GM10266 (cell line): Measurements from ENCODE around the gene PDZD8.
A peak's percentile ranks its signal among the peaks of the same experiment; 100 is the strongest.

ENCODE experiments used
- DNase-seq: peaks from one replicate; pipeline ENCODE4 v3.0.0; 2012; ENCODE audit errors: extremely low spot score
- TF ChIP-seq, protein P1 (sequence below): IDR thresholded peaks from 2 replicates; pipeline ENCODE4 v1.5.1; 2012; ENCODE audit warnings: mild to moderate bottlenecking, low read depth; ENCODE audit not compliant: control insufficient read depth, insufficient read depth; ENCODE audit errors: missing control alignments

Gene PDZD8

DNA sequence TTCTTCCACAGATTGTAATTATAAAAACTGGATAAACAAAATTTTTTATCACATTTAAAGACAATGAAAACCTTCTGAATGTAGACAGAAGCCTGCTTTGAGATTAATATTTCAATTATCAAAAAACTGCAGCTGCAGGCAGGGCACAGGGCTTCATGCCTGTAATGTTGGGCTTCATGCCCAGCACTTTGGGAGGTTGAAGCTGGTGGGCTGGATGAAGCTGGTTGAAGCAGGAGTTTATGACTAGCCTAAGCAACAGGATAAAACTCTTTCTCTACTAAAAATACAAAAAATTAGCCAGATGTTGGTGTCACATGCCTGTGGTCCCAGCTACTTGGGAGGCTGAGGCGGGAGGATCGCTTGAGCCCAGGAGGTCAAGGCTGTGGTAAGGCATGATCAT is 41.2 kb downstream of the PDZD8 start:
- no peak for DNase-seq
- TF ChIP-seq, protein P1, sequence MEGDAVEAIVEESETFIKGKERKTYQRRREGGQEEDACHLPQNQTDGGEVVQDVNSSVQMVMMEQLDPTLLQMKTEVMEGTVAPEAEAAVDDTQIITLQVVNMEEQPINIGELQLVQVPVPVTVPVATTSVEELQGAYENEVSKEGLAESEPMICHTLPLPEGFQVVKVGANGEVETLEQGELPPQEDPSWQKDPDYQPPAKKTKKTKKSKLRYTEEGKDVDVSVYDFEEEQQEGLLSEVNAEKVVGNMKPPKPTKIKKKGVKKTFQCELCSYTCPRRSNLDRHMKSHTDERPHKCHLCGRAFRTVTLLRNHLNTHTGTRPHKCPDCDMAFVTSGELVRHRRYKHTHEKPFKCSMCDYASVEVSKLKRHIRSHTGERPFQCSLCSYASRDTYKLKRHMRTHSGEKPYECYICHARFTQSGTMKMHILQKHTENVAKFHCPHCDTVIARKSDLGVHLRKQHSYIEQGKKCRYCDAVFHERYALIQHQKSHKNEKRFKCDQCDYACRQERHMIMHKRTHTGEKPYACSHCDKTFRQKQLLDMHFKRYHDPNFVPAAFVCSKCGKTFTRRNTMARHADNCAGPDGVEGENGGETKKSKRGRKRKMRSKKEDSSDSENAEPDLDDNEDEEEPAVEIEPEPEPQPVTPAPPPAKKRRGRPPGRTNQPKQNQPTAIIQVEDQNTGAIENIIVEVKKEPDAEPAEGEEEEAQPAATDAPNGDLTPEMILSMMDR, result no peak

GRCh38 chr10:117327262-117327661 is 48.0 kb downstream of the PDZD8 start:
- TF ChIP-seq, protein P1, result no peak
- no peak for DNase-seq

GRCh38 chr10:117324367-117324766 is 50.9 kb downstream of the PDZD8 start:
- no peak for DNase-seq
- TF ChIP-seq, protein P1, result no peak

GRCh38 chr10:117322260-117322659 is 53.0 kb downstream of the PDZD8 start:
- DNase-seq, result no peak

DNA sequence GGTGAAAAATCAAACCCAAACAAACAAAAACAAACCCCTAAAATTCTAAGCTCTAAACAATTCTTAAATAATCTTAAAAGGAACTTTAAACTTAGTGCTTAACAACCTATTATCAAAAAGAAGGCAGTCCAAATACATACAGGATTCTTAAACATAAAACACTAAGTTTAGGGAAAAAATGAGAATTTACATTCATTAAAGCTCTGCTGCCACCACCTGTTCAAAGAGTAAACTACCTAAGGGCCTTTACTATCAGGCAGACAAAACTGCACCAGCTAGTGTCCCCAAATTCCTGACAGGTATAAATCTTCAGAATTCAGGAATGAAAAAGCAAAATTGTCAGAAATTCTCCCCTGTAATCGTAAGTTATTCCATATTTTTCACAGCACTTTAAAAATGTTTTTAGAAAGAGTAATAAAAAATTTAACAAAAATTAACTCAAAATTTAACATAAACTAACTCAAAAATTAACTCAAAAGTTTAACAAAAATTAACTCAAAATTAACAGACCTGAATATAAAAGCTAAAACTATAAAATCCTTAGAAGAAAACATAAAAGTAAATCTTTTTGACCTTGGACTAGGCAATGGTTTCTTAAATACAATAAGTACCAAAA is 55.1 kb downstream of the PDZD8 start:
- peak; percentile 6 for DNase-seq

More at GRCh38 chr10:117322260-117322659, 53.0 kb downstream of the PDZD8 start:
- TF ChIP-seq, protein P1, result no peak

DNA sequence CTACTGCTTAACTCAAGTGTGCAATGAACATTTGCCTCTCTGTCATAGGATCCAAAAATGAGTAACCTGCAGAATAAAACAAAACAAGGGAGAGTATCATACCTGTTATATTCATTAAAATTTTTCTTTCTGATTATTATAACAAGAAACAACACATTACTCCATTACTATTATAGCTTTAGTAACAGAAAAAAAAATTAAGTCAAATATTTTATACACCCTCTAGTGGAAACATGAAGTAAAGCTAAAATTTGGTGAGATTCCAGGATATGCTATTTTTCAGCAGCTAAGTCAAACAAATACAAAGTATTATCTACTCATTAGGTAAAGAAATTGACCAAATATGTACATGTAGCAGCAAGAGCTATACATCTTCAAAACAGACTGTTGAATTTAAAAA is 56.3 kb downstream of the PDZD8 start:
- TF ChIP-seq, protein P1, result no peak
- DNase-seq, result no peak

More for the DNA sequence above, 55.1 kb downstream of the PDZD8 start:
- TF ChIP-seq, protein P1, result peak; percentile 63

DNA sequence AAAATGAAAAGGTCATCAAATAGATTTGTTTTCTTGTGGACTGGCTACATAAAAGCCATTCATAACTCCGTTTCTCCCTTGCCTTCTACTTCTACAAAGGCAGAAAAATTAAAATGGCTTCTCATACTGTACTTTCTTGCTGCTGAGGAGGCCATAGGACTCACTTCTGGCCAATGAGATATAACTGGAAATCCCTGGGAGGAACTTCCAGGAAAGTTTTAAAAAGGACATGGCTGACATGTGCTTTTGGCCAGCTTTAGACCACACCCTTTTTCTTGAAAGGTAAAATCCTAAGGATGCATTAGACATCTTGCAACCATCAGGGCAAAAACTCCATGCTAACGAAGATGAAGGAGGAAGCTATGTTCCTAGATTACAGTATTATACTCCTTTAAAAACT is 58.5 kb downstream of the PDZD8 start:
- DNase-seq, result no peak
- TF ChIP-seq, protein P1, result no peak
